NCI-H82 (cell line): ENCODE measurements around the gene UVRAG.
"Not testable (repeated sequence)": the region's sequence is repeated elsewhere in the genome, so short reads cannot be mapped to it uniquely, and the experiment has no call there.

ENCODE experiments used
- DNase-seq: peaks from one replicate; lab custom pipeline; 2025; lab: John Stamatoyannopoulos, UW

The UVRAG gene

GRCh38 chr11:76075716-76076115, 260.7 kb downstream of the UVRAG start:
- no peak for DNase-seq

GRCh38 chr11:76076253-76076652, 261.2 kb downstream of the UVRAG start:
- not testable (repeated sequence) for DNase-seq

DNA sequence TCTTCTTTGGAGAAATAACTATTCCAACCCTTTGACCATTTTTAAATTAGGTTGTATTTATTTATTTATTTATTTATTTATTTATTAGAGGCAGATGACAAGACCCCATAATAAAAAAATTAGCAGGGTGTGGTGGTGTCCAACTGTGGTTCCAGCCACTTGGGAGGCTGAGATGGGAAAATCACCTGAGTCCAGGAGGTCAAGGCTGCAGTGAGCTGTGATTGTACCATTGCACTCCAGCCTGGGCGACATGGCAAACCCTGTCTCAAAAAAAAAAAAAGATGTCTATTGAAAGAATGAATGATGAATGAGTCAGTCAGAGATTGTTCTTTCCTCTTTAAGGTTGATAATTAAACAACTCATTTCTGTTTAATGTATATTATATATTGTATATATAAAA, 261.7 kb downstream of the UVRAG start:
- no peak for DNase-seq

DNA sequence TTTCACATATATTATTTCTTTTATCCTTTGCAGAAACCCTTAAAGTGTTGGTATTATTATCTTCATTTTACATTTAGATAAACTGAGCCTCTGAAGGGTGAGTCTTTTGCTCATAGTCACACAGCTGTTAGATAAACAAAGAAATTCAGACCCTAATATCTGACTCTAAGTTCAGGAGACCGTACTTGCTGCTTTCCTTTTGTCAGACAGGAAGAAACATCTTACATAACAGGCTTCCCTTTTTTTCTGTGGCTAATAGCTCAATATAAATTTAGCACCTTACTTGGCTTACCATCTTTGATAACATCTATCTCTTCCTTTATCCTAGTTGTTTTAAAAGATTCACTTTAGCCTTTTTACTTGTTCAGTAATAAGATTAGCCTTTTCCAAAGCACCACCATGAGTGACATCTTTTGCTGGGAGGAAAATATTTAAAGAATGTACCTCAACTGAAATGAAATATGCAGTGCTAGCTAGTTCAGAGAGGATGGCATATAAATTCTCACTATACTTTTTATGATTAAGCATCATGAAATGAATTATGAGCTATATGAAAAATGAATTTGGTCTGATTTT, 262.7 kb downstream of the UVRAG start:
- no peak for DNase-seq

GRCh38 chr11:76081084-76081483, 266.1 kb downstream of the UVRAG start:
- DNase-seq, result not testable (repeated sequence)

- DNase-seq, result no peak
These were observed 268.8 kb downstream of the UVRAG start for GRCh38 chr11:76083563-76084451.

DNA sequence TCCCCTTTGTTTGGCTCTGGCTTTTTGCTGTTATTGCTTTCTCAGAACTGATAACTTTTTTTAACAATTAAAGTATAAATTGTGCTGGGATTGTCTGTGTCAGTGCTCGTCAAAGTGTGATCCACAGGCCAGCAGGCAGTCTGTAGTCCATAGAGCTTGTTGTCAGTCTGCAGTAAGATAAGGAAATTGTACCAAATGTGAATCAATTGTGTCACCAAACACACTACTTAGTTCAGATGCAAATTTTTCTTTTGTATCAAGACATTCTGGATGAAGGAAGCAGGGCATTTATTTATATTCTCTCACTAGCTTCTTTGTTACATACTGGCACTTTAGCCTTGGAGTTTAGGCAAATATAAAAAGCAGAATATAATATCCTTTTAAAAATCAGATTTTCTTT, 270.3 kb downstream of the UVRAG start:
- no peak for DNase-seq

DNA sequence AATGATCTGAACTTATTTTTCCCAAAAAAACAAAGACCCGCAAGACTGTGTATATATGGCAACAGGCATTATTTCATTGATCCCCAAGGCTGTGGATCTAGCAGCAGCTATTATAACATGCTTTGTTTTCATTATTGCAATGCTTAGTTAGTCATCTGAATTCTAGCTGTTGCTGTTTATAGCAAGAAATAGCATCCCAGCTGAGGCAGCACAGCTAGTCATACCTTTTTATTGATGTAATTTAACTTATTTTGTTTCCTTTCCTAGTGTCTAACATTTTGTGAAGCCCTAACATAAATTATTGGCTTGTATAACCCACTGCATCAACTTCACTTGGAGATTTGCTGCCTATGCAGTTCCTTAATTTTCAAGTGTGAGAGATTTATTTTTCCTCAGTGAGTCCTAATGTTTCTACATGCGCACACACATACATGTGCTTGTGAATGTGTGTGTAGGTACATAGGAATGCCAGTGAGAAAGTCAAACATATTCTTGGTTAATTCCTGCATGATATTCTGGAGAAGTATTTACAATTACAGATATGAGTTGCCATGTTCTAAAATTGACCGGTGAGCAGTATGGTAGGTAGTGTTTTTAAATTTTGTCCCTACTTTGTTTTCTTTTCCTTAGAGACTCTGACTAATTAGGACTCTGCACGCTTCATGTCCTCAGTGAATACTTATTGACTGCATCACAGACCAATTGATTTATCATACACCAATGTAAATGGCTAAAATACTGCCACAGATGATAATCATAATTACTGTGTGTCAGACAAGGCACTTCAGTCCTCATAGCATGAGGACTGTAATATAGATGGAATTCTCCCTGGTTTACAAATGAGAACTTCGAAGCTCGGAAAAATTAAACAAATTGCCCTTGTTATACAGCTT, 272.0 kb downstream of the UVRAG start:
- no peak for DNase-seq

DNA sequence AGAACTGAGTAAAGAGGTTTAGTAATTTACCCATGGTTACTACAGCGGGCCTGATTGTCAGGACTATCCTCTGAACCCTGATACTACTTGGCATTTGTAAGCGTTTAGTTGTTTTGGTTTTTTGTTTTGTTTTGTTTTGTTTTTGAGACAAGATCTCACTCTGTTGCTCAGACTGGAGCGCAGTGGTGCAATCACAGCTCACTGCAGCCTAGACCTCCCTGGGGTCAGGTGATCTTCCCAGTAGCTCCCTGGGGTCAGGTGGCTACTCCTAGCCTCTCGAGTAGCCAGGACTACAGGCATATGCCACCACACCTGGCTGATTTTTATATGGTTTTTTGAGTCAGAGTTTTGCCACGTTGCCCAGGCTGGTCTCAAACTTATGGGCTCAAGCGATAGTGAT, 272.7 kb downstream of the UVRAG start:
- no peak for DNase-seq

GRCh38 chr11:76088511-76088910, 273.5 kb downstream of the UVRAG start:
- DNase-seq, result no peak

DNA sequence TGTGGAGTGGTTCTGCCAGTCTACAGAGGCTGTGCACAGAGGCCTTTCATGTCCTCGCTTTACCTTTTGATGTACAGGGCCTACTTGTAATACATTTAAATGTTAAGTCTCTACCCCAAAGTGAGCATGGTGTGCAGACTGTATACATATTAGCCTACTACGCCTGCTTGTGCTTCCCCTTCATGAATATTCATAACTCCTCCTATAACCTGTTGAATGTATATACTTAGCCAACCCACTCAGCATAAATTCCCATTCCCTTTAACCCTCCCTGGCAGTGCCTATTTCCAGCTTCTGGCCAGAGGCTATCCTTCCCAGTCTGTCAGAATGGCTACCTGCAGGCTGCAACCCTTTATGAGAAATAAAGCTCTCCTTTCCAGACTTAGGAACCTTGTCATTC, 275.2 kb downstream of the UVRAG start:
- DNase-seq, result no peak

DNA sequence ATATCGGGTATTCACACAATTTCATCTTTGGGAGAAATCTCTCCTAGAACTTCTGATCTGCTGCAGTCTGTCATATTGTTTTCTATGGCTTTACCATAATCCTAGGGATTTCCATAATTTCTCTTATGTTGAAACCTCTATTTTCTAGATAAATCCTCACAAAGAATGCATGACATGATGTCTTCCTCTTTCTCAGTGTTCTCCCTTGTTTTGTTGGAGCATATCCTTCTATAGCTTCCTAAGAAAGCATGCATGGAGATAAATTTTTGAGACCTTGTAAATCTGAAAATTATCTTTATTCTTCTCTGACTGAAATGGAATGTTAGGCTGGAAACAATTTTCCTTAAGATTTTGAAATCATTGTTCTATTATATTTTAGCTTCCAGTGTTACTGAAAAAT, 275.8 kb downstream of the UVRAG start:
- DNase-seq, result no peak

DNA sequence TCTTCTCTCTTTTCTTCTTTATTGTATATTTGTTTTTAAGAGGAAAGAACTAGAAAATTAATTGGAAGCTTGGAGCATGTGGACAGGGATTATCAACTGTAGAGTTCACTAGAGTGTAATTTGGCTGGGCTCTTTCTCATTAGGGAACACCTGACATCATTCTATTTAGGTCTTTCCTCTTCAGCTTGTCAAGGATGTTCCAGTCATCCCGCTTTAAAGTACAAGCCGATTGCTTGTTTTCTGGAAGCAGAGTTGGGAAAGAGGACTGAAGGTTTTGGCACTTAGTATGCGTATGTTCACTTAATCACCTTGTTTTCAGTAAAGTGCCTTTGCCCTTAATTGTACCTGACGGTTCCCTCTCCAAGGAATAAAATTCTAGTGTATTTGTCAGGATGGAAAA, 279.7 kb downstream of the UVRAG start:
- DNase-seq, result no peak

DNA sequence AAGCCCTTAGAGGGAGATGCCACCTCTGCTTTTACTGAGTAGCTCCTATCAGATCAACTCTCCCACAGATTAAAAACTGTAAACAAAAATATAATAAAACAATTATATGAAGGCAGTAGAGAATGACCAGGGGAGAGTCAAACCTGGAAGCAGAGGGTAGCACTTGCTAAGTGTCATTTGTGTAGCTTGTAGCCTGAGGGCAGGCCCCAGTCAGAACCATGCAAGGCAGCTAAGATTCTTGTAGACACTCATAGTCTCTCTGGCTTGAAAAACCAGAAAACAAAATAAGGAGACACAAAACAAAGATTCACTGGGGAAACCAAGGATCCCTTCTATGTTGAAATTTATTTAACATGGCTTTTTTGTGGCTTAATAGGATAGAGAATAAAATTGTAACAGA, 280.9 kb downstream of the UVRAG start:
- DNase-seq, result no peak

- DNase-seq, result no peak
These were observed 281.5 kb downstream of the UVRAG start for GRCh38 chr11:76096552-76096951.

- DNase-seq, result no peak
These were observed 287.8 kb downstream of the UVRAG start for GRCh38 chr11:76102802-76103201.

DNA sequence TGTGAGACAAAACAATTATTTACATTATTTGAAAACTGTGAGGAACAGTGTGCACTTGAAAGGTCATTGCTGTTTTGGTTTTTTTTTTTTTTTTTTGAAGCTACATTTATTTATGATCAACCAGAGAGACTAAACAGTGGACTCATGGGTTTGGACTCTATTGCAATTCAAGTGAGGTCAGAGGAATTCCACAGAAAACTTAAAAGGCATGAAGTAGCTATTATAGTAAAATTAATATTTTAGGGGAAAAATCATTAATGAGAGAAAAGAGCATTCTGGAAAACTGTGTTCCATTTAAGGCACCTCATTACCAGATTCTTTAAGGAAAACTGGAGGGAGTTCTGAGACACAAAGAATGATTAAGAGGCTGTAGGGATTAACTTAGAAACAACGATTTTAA, 288.4 kb downstream of the UVRAG start:
- DNase-seq, result no peak

GRCh38 chr11:76104285-76104684, 289.3 kb downstream of the UVRAG start:
- no peak for DNase-seq

DNA sequence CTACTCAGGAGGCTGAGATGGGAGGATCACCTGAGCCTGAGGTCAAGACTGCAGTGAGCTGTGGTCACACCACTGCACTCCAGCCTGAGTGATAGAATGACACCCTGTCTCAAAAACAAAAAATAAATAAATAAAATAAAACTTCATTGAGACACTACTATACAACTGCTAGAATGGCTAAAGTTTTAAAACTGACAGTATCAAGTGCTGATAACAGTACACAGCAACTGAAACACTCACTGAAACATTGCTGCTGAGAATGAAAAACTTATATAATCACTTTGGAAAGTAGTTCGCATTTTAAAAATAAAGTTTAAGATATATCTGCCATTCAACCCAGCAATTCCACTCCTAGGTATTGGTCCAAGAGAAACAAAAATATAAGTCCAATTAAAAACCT, 290.6 kb downstream of the UVRAG start:
- no peak for DNase-seq

DNA sequence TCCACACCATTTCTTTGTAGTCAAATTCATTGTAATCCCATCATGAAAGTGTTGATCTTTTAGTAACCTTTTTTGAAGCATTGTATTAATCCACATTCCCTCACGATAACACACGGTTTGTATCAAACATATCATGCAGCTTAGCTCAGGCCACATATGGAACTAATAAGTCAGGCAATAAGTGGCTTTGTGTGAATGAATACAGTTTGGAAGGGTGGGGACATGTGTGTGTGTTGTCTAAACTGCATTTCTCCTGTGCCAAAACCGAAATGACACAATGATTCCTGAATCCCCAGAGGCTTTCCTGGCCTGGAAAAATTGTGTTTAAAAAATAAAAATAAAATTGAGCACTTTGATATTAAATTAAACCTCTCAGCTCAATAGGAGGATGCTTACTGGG, 293.0 kb downstream of the UVRAG start:
- no peak for DNase-seq

DNA sequence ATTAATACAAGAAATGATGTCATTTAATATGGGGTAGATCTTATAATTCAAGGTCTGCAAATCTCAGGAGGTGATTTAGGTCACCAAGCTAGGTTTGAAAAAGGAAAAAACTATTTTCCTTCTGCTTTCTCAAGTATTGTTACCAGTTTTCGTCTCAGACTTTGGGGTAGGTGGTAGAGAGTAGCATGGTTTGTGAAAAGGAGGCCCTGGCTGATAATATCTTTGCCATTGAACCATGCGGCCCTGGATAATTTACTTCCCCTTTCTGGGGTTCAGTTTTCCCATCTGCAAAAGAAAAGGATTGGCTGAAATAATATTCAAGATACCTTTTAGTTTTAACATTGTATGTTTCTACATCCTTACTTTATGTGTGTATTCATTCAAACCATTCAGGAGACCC, 299.2 kb downstream of the UVRAG start:
- no peak for DNase-seq

DNA sequence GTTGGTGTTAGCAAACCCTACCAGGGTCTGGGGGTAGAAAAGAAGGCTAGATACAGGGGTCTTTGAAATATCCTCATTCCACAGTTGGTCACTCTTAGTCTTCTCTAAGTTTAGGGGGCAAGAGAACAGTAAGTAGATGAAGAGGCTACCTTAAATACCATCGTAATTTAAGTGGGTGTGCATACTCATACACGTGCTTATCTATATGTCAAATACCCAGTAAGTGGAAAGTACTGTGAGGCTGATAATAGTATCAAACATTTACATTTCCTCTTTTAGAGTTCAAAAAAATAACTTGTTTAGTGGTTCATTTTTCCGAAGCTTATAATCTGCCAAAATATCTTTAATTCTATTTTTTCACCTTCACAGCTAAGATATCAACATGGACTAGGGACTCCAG, 300.5 kb downstream of the UVRAG start:
- no peak for DNase-seq

DNA sequence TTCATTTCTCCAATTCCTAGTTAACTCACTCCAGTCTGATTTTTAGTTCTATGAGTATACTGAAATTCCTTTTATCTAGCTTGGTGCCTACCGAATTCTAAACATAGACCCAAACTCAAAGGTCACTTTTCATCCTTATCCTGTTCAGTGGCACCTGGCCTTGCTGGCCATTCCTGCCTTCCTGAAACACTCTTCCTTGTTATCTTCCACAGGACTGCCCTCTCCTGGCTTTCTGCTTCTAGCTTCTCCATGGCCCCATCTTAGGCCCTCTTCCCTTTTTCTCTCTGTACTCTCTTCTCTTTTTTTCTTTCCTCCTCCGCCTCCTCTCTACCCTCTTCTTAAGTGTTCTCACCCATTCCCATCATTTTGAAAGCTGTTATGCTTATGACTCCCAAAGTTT, 304.0 kb downstream of the UVRAG start:
- no peak for DNase-seq
